ENCODE results near the gene CIZ1. TPM values are rescaled to one million over a fixed set of nuclear protein-coding genes. Genes with fewer than 3 reads are reported as not detected.

Gene CIZ1
- polyA plus RNA-seq, 1 of the 3 experiments (the other 2 are of a cell fraction): 37.0 TPM

DNA sequence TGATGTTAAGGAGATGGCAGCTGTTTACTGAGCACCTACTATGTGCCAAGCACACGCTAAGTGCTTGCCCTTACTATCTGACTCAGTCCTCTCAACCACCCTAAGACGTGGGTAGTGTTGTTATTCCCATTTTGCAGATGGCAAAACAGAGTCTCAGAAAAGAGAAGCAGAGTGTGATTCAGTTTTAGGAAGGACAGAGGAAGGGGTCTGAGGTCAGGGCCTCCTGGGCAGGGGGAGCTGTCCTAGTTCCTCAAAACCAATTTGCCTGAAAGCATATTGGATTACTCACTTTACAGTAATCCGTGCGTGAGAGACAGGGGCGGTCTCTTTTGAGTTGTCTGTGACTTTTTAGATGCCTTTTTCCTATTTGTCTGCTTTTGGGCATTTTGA lies 35.0 kb upstream of the CIZ1 start:
- Histone ChIP-seq H3K79me2 (ENCODE audit: insufficient read depth) (no peaks in the 10 kb centered on the region), H3K36me3 (replicated peaks in 1 of 2; ENCODE audit: control insufficient read depth in 1 of 2, insufficient read depth in 2 of 2, low read length in 1 of 2) (peaks cover 5 to 9% of the 10 kb centered on the region in 2 experiments), H3K9ac (no peak overlapping the region), H3K27ac (ENCODE audit: low read depth in 2 of 2, low read length in 1 of 2) (no peak overlapping the region), H2AFZ (ENCODE audit: low read depth) (no peak overlapping the region), H3F3A (replicated peaks; ENCODE audit: insufficient read depth) (no peaks in the 10 kb centered on the region), H3K9me3 (no peaks in the 10 kb centered on the region), H4K20me1 (ENCODE audit: insufficient read depth) (no peaks in the 10 kb centered on the region), H3K27me3 (ENCODE audit: insufficient read depth) (no peaks in the 10 kb centered on the region), H3K4me1 (ENCODE audit: control insufficient read depth in 1 of 2, insufficient read depth in 2 of 2, low read depth in 1 of 2, low read length in 1 of 2) (no peaks in the 10 kb centered on the region), H3K4me3 (ENCODE audit: low read depth in 2 of 2, low read length in 1 of 2) (no peak overlapping the region), H3K4me2 (no peak overlapping the region), H3K9me2 (no peaks in the 10 kb centered on the region)
- 94% methylated on average over 5 of the region's 5 CpGs for WGBS (ENCODE audit: low lambda C conversion rate)
- POLR2A ChIA-PET: no interaction called here
- no peak for TF ChIP-seq NRF1 (IDR thresholded peaks at IDR 0.05; ENCODE audit: low read depth, low read length)
- DNase-seq: no peak
- CTCF ChIA-PET: no interaction called here

DNA sequence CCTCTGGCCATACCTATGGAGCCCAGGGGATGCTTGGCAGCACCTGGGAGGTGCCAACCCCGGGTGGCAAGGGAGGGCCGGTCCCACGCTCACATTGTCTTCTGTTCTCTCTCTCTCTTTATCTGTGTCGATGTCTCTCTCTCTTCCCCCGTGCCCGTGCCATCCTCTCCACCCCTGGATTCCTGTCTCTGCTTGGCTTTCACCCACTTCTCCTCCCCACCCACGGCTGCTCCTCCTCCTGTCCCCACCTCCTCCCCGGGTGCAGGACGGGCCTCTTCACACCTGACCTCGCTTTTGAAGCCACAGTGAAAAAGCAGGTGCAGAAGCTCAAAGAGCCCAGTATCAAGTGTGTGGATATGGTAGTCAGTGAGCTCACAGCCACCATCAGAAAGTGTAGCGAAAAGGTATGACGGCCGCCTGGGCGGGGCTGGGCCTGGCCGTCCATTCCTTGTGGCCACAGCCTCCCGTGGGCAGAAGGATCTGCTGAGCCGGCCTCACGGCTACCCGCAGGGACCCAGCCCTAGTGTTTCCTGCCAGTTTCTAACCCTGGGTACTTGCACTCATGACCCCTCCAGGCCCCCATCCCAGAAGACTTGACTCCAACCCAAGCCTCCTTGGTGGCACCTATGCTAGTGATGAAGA lies 34.5 kb upstream of the CIZ1 start:
- WGBS (ENCODE audit: low lambda C conversion rate): 91% methylated on average over 19 of the region's 19 CpGs
- Histone ChIP-seq H3K27me3 (ENCODE audit: insufficient read depth) (no peaks in the 10 kb centered on the region), H3K36me3 (replicated peaks in 1 of 2; ENCODE audit: control insufficient read depth in 1 of 2, insufficient read depth in 2 of 2, low read length in 1 of 2) (peaks cover 9 to 10% of the 10 kb centered on the region in 2 experiments), H4K20me1 (ENCODE audit: insufficient read depth) (no peaks in the 10 kb centered on the region), H3K79me2 (ENCODE audit: insufficient read depth) (no peaks in the 10 kb centered on the region), H3K4me1 (ENCODE audit: control insufficient read depth in 1 of 2, insufficient read depth in 2 of 2, low read depth in 1 of 2, low read length in 1 of 2) (no peaks in the 10 kb centered on the region), H3K4me3 (ENCODE audit: low read depth in 2 of 2, low read length in 1 of 2) (no peak overlapping the region), H3K4me2 (no peak overlapping the region), H3K9me2 (no peaks in the 10 kb centered on the region), H3F3A (replicated peaks; ENCODE audit: insufficient read depth) (no peaks in the 10 kb centered on the region), H3K27ac (ENCODE audit: low read depth in 2 of 2, low read length in 1 of 2) (no peak overlapping the region), H2AFZ (ENCODE audit: low read depth) (no peak overlapping the region), H3K9me3 (no peaks in the 10 kb centered on the region), H3K9ac (no peak overlapping the region)
- TF ChIP-seq SMC3 (IDR thresholded peaks at IDR 0.05; ENCODE audit: low read depth, low read length) (no peak), RXRA (IDR thresholded peaks at IDR 0.05; ENCODE audit: borderline replicate concordance, low read depth) (no peak), MEF2A (IDR thresholded peaks at IDR 0.05; ENCODE audit: borderline replicate concordance, low read depth) (no peak), FOXJ3 (CRISPR knock-in tag; IDR thresholded peaks at IDR 0.05) (no peak), GABPA (IDR thresholded peaks at IDR 0.05; ENCODE audit: low read depth) (no peak), FOSL2 (IDR thresholded peaks at IDR 0.05; ENCODE audit: borderline replicate concordance, low read depth) (no peak), GATA2 (CRISPR knock-in tag; IDR thresholded peaks at IDR 0.05) (no peak), JUND (IDR thresholded peaks at IDR 0.05) (no peak)
- TF ChIP-seq, protein P1, sequence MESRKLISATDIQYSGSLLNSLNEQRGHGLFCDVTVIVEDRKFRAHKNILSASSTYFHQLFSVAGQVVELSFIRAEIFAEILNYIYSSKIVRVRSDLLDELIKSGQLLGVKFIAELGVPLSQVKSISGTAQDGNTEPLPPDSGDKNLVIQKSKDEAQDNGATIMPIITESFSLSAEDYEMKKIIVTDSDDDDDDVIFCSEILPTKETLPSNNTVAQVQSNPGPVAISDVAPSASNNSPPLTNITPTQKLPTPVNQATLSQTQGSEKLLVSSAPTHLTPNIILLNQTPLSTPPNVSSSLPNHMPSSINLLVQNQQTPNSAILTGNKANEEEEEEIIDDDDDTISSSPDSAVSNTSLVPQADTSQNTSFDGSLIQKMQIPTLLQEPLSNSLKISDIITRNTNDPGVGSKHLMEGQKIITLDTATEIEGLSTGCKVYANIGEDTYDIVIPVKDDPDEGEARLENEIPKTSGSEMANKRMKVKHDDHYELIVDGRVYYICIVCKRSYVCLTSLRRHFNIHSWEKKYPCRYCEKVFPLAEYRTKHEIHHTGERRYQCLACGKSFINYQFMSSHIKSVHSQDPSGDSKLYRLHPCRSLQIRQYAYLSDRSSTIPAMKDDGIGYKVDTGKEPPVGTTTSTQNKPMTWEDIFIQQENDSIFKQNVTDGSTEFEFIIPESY (IDR thresholded peaks at IDR 0.05; ENCODE audit: borderline replicate concordance, low read depth): no peak
- TF ChIP-seq, protein P2, sequence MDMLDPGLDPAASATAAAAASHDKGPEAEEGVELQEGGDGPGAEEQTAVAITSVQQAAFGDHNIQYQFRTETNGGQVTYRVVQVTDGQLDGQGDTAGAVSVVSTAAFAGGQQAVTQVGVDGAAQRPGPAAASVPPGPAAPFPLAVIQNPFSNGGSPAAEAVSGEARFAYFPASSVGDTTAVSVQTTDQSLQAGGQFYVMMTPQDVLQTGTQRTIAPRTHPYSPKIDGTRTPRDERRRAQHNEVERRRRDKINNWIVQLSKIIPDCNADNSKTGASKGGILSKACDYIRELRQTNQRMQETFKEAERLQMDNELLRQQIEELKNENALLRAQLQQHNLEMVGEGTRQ (IDR thresholded peaks at IDR 0.05; ENCODE audit: borderline replicate concordance, low read depth, low read length): no peak
- ChIA-PET POLR2A (no interaction called here), CTCF (no interaction called here)
- DNase-seq: no peak

Measured in SK-N-SH (cell line).